8988T (cell line): ENCODE data around the gene ACYP2.
"Not testable (repeated sequence)": the region's sequence is repeated elsewhere in the genome, so short reads cannot be mapped to it uniquely, and the experiment has no call there.

Experiments
- DNase-seq: peaks from one replicate; pipeline ENCODE4 v3.0.0; 2011

ACYP2 gene

GRCh38 chr2:54099829-54100585 lies 15.4 kb upstream of the ACYP2 start:
- no peak for DNase-seq

DNA sequence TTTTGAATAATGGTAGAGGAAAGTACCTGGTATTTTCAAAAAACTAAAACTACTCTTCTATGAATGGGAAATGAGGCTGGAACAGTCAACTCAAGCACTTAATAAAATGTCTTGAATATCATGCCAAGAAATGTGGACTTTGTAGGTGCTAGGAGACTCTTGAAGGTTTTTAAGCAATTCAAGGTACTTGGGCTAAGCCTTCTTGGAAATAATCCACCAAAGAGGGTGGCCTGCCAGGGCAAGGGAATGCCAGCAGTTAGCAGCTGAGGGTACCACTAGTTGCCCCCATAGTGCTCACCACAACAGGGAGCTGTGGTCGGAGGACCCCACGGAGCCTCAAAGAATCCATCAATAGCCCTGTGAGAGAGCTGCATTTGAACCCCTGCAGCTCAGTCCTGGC lies 14.6 kb upstream of the ACYP2 start:
- DNase-seq, result no peak

DNA sequence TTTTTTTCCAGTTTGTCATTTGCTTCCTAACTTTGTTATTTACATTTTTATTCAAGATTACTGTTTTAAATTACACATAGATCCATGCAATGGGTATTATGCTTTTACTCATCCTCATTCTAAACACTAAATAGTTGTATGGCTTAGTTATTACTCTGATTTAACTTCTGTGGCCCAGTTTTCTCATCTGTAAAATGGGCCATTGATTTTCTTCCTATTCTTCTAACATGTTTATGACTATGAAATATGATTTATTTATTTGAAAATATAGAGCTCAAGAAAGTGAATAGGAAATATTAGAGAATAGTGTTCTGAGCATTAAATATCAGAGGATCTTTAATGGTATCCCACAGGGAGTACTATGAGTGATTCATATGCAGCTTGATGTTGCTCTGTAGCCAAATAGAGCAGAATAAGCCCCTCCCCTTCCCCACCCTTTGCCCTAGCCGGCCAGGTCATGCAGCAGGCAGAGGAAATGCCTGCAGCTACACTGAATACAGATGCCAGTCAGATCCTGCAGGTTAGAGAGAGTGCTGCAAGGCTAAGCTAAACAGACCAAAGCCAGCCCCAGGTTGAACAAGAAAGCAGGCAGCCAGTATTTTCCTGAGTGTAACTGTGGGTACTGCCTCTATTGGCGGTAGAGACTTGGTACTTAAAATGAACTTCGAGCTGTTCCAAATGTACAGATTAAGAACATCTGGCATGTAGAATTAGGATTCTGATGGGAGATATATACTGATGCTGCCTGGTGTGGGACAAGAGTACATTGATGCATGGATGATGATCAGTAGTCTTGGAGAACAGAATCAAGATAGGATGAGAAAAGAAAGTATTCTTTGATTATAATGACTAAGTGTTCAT lies 11.7 kb upstream of the ACYP2 start:
- DNase-seq, result no peak

DNA sequence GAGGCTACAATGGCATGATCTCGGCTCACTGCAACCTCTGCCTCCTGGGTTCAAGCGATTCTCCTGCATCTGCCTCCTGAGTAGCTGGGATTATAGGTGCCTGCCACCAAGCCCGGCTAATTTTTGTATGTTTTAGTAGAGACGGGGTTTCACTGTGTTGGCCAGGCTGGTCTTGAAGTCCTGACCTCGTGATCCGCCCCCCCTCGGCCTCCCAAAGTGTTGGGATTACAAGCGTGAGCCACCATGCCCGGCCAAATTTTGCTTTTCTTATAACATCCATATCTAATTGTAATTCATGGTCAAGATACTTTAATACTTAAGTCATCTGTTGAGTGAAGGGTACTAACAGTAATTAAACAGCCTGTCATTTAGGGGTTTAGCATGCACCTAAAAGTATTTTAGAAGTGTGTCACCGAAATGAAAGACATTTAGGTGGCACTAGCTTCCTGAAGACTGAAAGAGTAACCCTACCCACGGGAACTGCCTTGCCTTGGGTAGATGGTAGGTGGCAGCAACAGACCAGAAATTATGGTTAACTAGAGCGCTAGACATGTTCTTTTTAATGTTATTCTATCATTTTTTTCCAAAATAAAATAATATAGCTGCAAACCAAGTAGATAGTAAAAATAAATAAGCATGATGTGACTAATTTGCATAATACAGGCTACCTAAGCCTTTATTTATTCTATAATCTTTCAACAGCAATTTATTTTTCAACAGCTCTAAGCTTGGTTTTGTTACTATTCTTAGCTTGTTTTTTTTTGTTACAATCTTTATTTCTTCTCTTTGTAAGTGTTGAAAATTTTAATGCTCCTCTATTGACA lies 8.6 kb upstream of the ACYP2 start:
- no peak for DNase-seq

DNA sequence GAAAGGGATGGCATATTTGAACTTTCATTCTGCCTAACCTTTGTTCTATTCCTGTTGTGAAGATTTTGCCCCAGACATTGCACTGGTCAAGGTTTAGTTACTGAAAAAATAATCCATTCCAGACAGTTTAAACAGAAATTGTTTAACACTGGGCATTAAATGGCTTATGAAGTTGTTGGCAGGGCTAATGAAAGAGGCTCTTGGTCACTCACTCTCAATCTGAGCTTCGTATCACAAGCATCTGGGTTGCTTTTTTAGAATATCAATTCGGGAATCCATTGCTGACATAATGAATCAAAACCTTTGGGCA lies 8.0 kb upstream of the ACYP2 start:
- DNase-seq, result no peak

DNA sequence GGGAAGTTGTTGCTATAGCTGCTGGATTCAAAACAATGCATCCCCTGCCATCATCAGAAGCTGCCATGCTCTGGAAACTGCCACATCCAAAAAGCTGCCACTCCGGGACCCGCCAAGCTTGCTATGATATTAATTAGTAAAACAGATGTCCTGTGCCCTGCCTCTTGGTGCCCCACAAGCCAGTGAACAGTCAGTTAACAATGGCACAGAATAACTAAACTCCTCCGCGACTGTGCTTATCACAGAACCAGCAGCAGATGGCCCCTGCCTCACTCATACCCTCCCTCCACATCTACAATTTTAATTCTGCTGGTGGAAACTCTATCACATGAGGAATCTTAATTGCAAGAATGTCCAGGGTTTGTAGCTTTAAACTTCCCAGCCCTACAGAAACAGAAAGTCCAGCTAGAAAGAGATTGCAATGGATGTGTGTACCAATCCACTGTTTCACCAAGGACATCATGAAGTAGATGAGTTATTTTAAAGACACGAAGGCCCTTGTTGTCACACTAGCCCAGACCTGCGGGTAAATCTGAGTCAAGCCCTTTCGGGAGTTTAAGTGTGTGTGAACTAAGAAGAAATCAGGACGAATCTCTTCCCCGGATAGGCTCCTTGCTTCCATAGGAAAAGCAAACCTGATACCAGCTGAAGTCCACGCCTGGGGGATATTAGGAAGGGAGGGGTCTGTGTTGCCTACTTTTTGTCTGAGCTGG lies 7.4 kb upstream of the ACYP2 start:
- DNase-seq, result no peak

DNA sequence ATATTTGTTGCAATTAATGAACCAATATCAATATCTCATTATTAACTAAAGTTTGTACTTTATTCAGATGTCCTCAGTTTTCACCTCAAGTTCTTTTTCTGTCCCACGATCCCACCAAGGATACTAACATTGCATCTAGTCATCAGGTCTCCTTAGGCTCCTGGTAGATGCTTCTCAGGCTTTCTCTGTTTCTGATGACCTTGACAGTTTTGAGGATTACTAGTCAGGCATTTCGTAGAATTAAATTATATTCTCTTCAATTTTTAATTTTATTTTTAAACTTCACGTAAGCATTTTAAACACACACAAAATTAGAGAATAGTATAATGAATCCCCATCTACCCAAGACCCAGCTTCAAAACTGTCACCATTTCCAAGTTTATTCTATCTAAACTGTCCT lies 5.6 kb upstream of the ACYP2 start:
- no peak for DNase-seq

- DNase-seq, result not testable (repeated sequence)
These were observed 936 bp upstream of the ACYP2 start for GRCh38 chr2:54114479-54114878.

DNA sequence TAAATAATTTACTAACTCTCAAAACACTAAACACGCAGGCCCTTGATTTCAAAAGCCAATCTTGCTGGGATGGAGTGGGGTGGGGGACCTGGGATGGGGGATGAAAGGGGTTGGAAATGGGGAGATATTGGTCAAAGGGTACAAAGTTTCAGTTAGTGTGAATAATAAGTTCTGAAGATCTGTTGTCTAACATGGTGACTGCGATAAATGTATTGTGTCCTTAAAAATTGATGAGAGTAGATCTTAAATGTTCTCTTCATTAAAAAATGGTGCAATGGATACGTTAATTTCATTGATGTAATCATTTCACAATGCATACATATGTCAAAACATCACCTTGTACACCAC lies 505 bp upstream of the ACYP2 start:
- no peak for DNase-seq

GRCh38 chr2:54116598-54116997 lies 1.2 kb downstream of the ACYP2 start:
- not testable (repeated sequence) for DNase-seq

DNA sequence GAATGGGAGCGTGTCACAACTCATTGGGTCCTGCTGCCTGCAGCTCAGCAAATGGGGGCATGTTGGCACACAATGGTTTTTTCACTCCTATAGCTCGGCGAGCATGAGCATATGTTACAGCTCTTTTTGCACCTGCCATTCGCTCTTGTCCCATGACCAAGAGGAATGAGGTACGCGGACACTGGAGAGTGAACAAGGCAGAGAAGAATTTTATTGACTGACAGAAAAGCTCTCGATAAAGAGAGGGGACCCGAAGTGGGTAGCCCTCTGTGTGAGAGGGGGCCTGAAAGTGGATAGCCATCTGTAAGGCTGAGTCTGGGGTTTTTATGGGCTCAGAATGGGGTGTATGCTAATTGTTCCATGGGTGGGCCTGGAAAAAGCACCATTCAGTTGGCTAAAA lies 5.5 kb downstream of the ACYP2 start:
- DNase-seq, result no peak

GRCh38 chr2:54122171-54122935 lies 6.9 kb downstream of the ACYP2 start:
- no peak for DNase-seq

DNA sequence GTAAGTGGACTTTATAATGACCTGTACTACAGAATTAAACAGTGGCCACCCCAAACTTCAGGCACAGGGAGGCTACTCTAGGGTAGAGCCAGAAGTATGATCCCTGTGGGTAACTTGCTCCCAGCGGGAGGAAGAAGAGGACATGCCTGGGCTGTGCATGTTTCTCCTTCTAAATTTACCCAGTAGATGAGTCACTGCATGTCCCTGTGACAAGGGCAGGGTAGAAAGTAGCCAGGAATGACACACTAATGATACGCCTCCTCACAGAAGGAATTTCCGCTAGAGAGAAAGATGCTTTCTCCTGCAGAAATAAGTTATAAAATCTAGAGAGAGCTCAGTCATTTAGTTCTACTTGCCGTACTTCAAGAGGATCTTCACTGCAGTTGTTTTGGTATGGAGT lies 7.5 kb downstream of the ACYP2 start:
- DNase-seq, result peak; percentile 48

DNA sequence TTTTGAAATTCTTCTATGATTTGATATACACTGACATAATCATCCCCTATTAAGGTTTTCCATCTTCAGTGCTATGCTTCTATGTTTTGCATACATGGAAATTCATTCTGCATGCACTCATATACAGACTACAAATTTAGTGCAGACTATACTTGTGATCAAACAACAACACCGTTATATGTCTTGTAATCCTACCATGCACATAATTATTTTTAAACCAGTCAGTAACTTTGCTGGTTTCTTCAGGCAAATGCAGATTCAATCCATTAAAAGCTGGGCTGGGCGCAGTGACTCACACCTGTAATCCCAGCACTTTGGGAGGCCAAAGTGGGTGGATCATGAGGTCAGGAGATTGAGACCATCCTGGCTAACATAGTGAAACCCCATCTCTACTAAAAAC lies 11.8 kb downstream of the ACYP2 start:
- not testable (repeated sequence) for DNase-seq

GRCh38 chr2:54133056-54133455 lies 17.6 kb downstream of the ACYP2 start:
- no peak for DNase-seq

- DNase-seq, result no peak
These were observed 23.8 kb downstream of the ACYP2 start for GRCh38 chr2:54139210-54139609.

DNA sequence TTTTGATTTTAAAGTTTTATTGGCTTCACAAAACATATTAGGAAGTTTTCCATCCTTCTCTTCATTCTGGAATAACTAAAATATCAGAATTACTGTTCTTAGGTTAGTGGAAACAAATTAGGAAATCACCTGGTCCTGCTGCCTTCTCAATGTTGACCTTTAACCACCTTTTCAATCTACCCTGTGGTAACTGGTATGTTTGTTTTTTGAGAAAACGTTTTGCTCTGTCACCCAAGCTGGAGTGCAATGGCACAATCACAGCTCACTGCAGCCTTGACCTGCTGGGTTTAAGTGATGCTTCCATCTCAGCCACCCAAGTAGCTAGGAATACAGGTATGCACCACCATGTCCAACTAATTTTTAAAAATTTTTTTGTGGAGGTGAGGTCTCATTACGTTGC lies 28.4 kb downstream of the ACYP2 start:
- no peak for DNase-seq

DNA sequence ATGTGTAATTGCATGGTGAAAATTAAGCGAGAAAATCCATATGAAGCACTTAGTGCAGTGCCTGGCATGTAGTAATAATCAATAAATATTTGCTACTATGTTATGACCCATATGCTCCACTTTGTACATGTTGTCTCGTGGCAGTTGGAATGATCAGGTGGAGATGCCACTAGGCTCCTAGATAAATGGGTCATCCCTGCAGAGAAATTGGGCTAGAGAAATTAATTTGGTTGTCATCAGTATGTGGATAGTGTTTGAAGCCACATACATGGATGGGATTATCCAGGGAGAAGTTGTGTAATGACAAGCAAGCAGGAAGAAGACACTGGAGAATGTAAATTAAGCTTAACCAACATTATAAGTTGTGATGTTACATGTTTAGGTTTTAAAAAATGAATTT lies 33.0 kb downstream of the ACYP2 start:
- DNase-seq, result no peak

- no peak for DNase-seq
These were observed 34.4 kb downstream of the ACYP2 start for GRCh38 chr2:54149638-54150441.

DNA sequence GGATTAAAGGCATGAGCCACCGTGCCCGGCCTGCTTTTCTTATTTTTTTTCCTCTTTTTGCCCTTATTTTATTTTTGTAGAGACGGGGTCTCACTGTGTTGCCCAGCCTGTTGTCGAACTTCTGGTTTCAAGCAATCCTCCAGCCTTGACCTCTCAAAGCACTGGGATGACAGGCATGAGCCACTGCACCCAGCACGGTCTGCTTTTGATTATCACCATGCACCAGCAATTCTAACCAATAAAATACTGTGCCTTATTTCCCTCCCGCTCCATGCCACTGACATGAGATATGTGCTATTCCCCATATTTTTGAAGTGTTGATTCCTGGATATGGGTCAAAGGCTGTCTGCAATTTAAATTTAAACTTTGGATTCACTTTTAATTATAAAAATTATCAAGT lies 42.9 kb downstream of the ACYP2 start:
- no peak for DNase-seq

DNA sequence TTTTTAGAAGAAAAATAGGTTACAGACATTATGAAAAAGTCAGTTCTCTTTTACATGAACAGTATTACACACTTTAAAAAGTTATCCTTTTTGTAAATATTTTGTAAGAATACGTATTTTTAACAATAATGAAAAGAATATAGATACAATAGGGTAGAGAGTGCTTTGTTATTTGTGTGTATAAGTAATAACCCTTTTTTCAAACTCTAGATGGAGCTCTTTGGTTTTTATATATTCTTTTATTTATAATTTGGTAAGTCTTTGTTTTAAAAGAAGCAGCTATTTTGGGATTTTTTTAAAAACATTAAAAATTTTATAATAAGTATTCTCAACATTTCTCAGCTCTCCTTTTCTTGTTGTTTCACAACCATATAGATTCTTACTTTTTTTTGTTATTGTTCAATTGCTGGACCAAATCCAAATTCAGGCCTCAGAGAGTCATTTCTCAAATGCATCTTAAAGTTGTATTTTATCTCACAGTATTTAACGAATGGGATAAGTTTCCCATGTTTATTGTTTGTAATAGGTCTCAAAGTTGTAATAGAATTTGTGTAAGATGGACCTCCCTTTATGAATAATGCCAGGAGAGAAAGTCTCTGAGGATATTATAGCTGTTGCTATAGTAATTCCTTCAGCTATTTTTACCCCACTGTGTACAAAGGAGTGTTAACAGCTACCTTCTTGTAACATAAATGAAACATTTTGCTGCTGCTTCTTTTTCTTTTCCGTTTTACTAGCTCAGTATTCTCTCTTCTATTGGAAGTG lies 46.4 kb downstream of the ACYP2 start:
- no peak for DNase-seq
